DOHH2 (cell line): ENCODE results near the gene TPSAB1.

ENCODE experiments used
- H3F3A ChIP-seq: fragments of 200-600 bp; sonication (generic), shearing (Covaris generic); 2 replicates; pipeline ENCODE4 v1.6.0; 2016; ENCODE audit warnings: antibody characterized with exemption, mild to moderate bottlenecking; ENCODE audit not compliant: control insufficient read depth, insufficient read depth
- H3K27ac ChIP-seq: fragments of 200-600 bp; sonication (generic); 2 replicates; pipeline ENCODE4 v1.5.1; 2014; ENCODE audit warnings: low read depth, mild to moderate bottlenecking, low read length, moderate library complexity
- H3K27me3 ChIP-seq: fragments of 200-600 bp; sonication (generic); 2 replicates; pipeline ENCODE4 v1.6.1; 2014; ENCODE audit warnings: mild to moderate bottlenecking, low read length, mixed read lengths; ENCODE audit not compliant: control insufficient read depth
- H3K36me3 ChIP-seq: fragments of 200-600 bp; sonication (generic); 2 replicates; pipeline ENCODE4 v1.6.1; 2014; ENCODE audit warnings: mild to moderate bottlenecking, low read length, moderate library complexity, mixed read lengths; ENCODE audit not compliant: control insufficient read depth
- H3K4me1 ChIP-seq: fragments of 200-600 bp; sonication (generic); 2 replicates; pipeline ENCODE4 v1.6.1; 2014; ENCODE audit warnings: mild to moderate bottlenecking, low read length, mixed read lengths; ENCODE audit not compliant: control insufficient read depth
- H3K4me2 ChIP-seq: fragments of 200-600 bp; sonication (generic); 2 replicates; pipeline ENCODE4 v1.6.0; 2014; ENCODE audit warnings: mild to moderate bottlenecking, low read length, moderate library complexity
- H3K4me3 ChIP-seq: fragments of 200-600 bp; sonication (generic); 2 replicates; pipeline ENCODE4 v1.5.1; 2014; ENCODE audit warnings: mild to moderate bottlenecking, low read length, mixed read lengths
- H3K79me2 ChIP-seq: fragments of 200-600 bp; sonication (generic); 2 replicates; pipeline ENCODE4 v1.6.1; 2014; ENCODE audit warnings: mild to moderate bottlenecking, low read length, mixed read lengths; ENCODE audit not compliant: control insufficient read depth
- H3K9me2 ChIP-seq: fragments of 200-600 bp; sonication (generic); replicated peaks from 2 replicates; pipeline ENCODE4 v1.6.1; 2014; ENCODE audit warnings: mild to moderate bottlenecking, low read length, mixed read lengths; ENCODE audit not compliant: control insufficient read depth
- H3K9me3 ChIP-seq: fragments of 200-600 bp; sonication (generic); 2 replicates; pipeline ENCODE4 v1.6.1; 2014; ENCODE audit warnings: antibody characterized with exemption, low read length, mixed read lengths; ENCODE audit not compliant: control insufficient read depth, insufficient read depth
- H4K20me1 ChIP-seq: fragments of 200-600 bp; sonication (generic); 2 replicates; pipeline ENCODE4 v1.6.0; 2014; ENCODE audit warnings: low read depth, mild to moderate bottlenecking, antibody characterized with exemption, low read length, moderate library complexity; ENCODE audit not compliant: control insufficient read depth, insufficient read depth
- EZH2phosphoT487 ChIP-seq: fragments of 200-600 bp; sonication (generic); IDR thresholded peaks from 2 replicates; pipeline ENCODE4 v1.6.1; 2017; ENCODE audit warnings: borderline replicate concordance, mild to moderate bottlenecking, antibody characterized with exemption, low read length, moderate library complexity, mixed read lengths
- TF ChIP-seq, protein P1 (sequence below): fragments of 200-600 bp; sonication (generic); IDR thresholded peaks from one replicate; pipeline ENCODE4 v1.5.1; 2014; ENCODE audit warnings: antibody characterized with exemption, mild to moderate bottlenecking, low read depth, low read length; ENCODE audit not compliant: poor library complexity, severe bottlenecking

TPSAB1 gene

DNA sequence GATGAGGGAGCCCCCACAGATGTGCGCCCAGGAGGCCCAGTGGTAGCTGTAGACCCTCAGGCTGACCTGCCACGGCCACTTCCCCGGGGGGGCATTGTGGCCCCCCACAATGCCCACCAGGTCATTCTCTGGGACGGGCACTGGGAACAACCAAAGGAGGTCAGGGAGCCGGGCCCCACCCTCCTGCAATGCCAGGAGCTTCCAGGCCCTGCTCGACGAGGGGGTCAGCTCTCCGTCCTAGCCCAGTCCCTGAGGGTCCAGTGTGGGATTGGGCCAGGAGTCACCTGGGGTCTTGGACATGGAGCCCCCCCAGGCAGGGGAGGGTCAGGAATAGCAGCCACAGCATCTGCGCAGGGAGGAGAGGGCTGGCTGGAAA, 22.3 kb downstream of the TPSAB1 start:
- Histone ChIP-seq H3K27me3 (peaks cover 5% of the 10 kb centered on the region; the same call in 1 of the 2 replicates), H3K9me3 (peaks cover 6% of the 10 kb centered on the region; the same call in 1 of the 2 replicates), H3K4me3 (no peak overlapping the region), H3K27ac (no peak overlapping the region), H3K4me2 (no peak overlapping the region), H3K9me2 (no peaks in the 10 kb centered on the region), H3F3A (no peaks in the 10 kb centered on the region), H3K79me2 (no peaks in the 10 kb centered on the region), H3K36me3 (no peaks in the 10 kb centered on the region), H4K20me1 (no peaks in the 10 kb centered on the region), H3K4me1 (no peaks in the 10 kb centered on the region)
- TF ChIP-seq EZH2phosphoT487, result no peak
- TF ChIP-seq, protein P1, sequence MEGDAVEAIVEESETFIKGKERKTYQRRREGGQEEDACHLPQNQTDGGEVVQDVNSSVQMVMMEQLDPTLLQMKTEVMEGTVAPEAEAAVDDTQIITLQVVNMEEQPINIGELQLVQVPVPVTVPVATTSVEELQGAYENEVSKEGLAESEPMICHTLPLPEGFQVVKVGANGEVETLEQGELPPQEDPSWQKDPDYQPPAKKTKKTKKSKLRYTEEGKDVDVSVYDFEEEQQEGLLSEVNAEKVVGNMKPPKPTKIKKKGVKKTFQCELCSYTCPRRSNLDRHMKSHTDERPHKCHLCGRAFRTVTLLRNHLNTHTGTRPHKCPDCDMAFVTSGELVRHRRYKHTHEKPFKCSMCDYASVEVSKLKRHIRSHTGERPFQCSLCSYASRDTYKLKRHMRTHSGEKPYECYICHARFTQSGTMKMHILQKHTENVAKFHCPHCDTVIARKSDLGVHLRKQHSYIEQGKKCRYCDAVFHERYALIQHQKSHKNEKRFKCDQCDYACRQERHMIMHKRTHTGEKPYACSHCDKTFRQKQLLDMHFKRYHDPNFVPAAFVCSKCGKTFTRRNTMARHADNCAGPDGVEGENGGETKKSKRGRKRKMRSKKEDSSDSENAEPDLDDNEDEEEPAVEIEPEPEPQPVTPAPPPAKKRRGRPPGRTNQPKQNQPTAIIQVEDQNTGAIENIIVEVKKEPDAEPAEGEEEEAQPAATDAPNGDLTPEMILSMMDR, result no peak

DNA sequence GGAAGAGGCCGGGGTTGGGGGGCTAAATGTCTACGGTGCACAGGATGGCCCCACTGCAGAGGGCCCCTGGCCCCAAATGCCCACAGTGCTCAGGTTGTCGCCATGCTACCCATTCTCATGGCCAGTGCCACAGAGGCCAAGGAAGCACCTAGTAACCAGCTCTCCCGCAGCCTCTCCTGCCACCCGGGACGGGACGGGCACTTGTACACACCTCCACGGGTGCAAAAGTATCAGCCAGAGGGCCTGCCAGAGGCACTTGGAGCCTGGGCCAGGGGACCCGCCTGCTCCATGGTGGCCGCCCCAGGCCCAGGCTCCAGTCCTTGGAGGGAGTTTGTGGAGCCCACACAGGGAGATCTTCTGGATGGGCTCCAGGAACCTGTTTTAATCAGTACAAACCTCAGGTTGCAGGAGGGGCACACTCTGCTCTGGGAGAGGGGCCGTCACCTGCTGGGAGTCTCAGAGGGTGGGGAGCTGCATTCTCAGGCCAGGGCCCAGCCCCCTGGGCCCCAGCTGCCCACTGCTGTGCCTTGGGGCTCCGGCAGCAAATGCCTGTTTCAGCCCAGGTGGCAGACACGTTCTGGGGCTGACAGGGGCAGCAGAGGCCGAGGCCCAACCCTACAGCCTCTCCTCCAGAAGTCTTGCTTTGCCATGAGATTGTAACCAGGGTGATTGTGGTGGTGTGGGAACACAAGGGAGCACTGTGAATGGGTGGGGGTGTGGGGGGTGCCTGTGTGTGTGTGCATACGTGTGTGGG, 23.3 kb downstream of the TPSAB1 start:
- no peaks in the 10 kb centered on the region for H3K36me3 ChIP-seq
- no peaks in the 10 kb centered on the region for H3K79me2 ChIP-seq
- no peak overlapping the region for H3K4me3 ChIP-seq
- H3K4me2 ChIP-seq, result no peak overlapping the region
- peaks cover 5% of the 10 kb centered on the region; the same call in 1 of the 2 replicates for H3K27me3 ChIP-seq
- H3K9me2 ChIP-seq, result no peaks in the 10 kb centered on the region
- no peak overlapping the region for H3K27ac ChIP-seq
- H4K20me1 ChIP-seq, result no peaks in the 10 kb centered on the region
- no peaks in the 10 kb centered on the region for H3K4me1 ChIP-seq
- no peaks in the 10 kb centered on the region for H3F3A ChIP-seq
- TF ChIP-seq EZH2phosphoT487, result no peak
- TF ChIP-seq, protein P1, result no peak
- peaks cover 6% of the 10 kb centered on the region; the same call in 1 of the 2 replicates for H3K9me3 ChIP-seq

DNA sequence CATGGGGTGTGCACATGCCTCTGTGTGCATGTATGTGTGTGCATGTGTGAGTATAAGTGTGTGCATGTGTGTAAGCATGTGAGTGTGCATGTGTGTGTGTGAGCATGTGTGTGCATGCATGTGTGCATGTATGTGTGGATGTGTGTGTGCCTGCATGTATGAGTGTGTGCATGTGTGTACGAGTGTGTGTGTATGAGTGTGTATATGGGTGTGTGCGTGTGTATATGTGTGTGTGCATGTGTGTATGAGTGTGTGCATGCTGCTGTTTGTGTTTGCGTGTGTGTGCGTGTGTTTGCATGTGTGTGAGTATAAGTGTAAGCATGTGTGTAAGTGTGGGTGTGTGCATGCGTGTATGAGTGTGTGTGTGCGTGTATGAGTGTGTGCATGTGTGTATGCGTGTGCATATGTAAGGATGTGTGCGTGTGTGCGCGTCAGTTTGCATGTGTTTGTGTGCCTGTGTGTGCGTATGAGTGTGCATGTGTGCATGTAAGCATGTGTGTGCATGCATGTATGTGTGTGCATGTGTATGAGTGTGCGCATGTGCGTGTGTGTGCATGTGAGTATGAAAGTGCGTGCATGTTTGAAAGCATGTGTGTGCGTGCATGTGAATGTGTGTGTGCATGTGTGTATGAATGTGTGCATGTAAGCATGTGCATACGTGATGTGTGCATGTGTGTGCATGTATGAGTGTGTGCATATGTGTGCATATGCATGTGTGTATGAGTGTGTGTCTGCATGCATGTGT, 24.0 kb downstream of the TPSAB1 start:
- Histone ChIP-seq H3K9me2 (no peaks in the 10 kb centered on the region), H4K20me1 (no peaks in the 10 kb centered on the region)

More for the DNA sequence above, 24.0 kb downstream of the TPSAB1 start:
- H3K9me3 ChIP-seq, result peaks cover 6% of the 10 kb centered on the region; the same call in 1 of the 2 replicates
- peaks cover 5% of the 10 kb centered on the region; the same call in 1 of the 2 replicates for H3K27me3 ChIP-seq
- H3K27ac ChIP-seq, result no peak overlapping the region
- no peaks in the 10 kb centered on the region for H3K4me1 ChIP-seq
- H3K4me2 ChIP-seq, result no peak overlapping the region
- H3K36me3 ChIP-seq, result no peaks in the 10 kb centered on the region
- TF ChIP-seq, protein P1, result no peak
- no peak for TF ChIP-seq EZH2phosphoT487
- H3F3A ChIP-seq, result no peaks in the 10 kb centered on the region
- H3K4me3 ChIP-seq, result no peak overlapping the region
- no peaks in the 10 kb centered on the region for H3K79me2 ChIP-seq
